PC-9 (cell line): ENCODE measurements around the gene ACSL1. TPM values are rescaled to one million over a fixed set of nuclear protein-coding genes. Genes with fewer than 3 reads are reported as not detected.

ENCODE experiments used
- BruUV-seq: library from RNA; stranded (reverse); fragments of 400-500 nt; replicated peaks from 2 replicates; lab custom pipeline; 2021; lab: Mats Ljungman, UMichigan
- CTCF ChIA-PET: fragments of 300-600 bp; sonication (Branson Sonifier 250); formaldehyde crosslinking; loops from one replicate; lab custom pipeline; 2022; ENCODE audit warnings: antibody characterized with exemption; lab: Charles Lee
- POLR2A ChIA-PET: fragments of 300-600 bp; sonication (Branson Sonifier 250); formaldehyde crosslinking; loops from one replicate; lab custom pipeline; 2022; ENCODE audit warnings: antibody characterized with exemption; ENCODE audit not compliant: unreplicated experiment; lab: Charles Lee
- DNase-seq, 2 experiments: peaks; one replicate each; pipeline versions ENCODE4 v3.0.0 to v3.0.0-alpha.2; 2015 to 2022; ENCODE audit warnings: mixed read lengths in 1 of 2
- H2AFZ ChIP-seq: fragments of 200-600 bp; sonication (generic); 2 replicates; pipeline ENCODE4 v1.8.1; 2017; ENCODE audit warnings: antibody characterized with exemption
- H3F3A ChIP-seq: fragments of 200-600 bp; sonication (generic); 2 replicates; pipeline ENCODE4 v1.8.1; 2017; ENCODE audit warnings: antibody characterized with exemption, mild to moderate bottlenecking, low read depth; ENCODE audit not compliant: insufficient read depth
- H3K27ac ChIP-seq: fragments of 200-600 bp; sonication (generic); 2 replicates; pipeline ENCODE4 v1.6.1; 2016; ENCODE audit warnings: mixed run types
- H3K27me3 ChIP-seq: fragments of 200-600 bp; sonication (generic); 2 replicates; pipeline ENCODE4 v1.6.1; 2016; ENCODE audit warnings: low read depth, mixed run types; ENCODE audit not compliant: insufficient read depth
- H3K36me3 ChIP-seq: fragments of 200-600 bp; sonication (generic); 2 replicates; pipeline ENCODE4 v1.6.1; 2016; ENCODE audit warnings: low read depth, mixed run types
- H3K4me1 ChIP-seq: fragments of 200-600 bp; sonication (generic); replicated peaks from 2 replicates; pipeline ENCODE4 v1.6.1; 2016; ENCODE audit warnings: mixed run types; ENCODE audit not compliant: insufficient read depth
- H3K4me2 ChIP-seq: fragments of 200-600 bp; sonication (generic); 2 replicates; pipeline ENCODE4 v1.6.1; 2017; ENCODE audit warnings: mixed run types
- H3K4me3 ChIP-seq: fragments of 200-600 bp; sonication (generic); 2 replicates; pipeline ENCODE4 v1.6.1; 2016; ENCODE audit warnings: mixed run types
- H3K79me2 ChIP-seq: fragments of 200-600 bp; sonication (generic); 2 replicates; pipeline ENCODE4 v1.6.1; 2017; ENCODE audit warnings: low read depth, mixed run types
- H3K9me2 ChIP-seq: fragments of 200-600 bp; sonication (generic); 2 replicates; pipeline ENCODE4 v1.8.1; 2017; ENCODE audit warnings: mild to moderate bottlenecking; ENCODE audit not compliant: insufficient read depth
- H3K9me3 ChIP-seq: fragments of 200-600 bp; sonication (generic); 2 replicates; pipeline ENCODE4 v1.8.1; 2016; ENCODE audit warnings: low read depth; ENCODE audit not compliant: insufficient read depth
- H4K20me1 ChIP-seq: fragments of 200-600 bp; sonication (generic); 2 replicates; pipeline ENCODE4 v1.8.1; 2017; ENCODE audit not compliant: insufficient read depth
- CTCF ChIP-seq: fragments of 200-600 bp; sonication (generic); conservative IDR thresholded peaks from 2 replicates; pipeline ENCODE4 v1.6.1; 2017; ENCODE audit warnings: mixed run types, antibody characterized with exemption, mild to moderate bottlenecking, moderate library complexity
- EZH2 ChIP-seq: fragments of 200-600 bp; sonication (generic); IDR thresholded peaks from 2 replicates; pipeline ENCODE4 v1.8.0; 2017; ENCODE audit warnings: antibody characterized with exemption, low read depth
- intact Hi-C: fragments of 100-400 bp; cut with micrococcal nuclease; formaldehyde crosslinking; loops from one replicate; pipeline ENCODE4 v1.10.0; 2022; ENCODE audit not compliant: unreplicated experiment
- total RNA-seq: library from RNA; stranded (reverse); gene quantifications from 2 replicates; pipeline ENCODE4 v1.2.3, GENCODE V29; 2021

Gene ACSL1
- total RNA-seq, 1 experiment from 2014 or later, result 96.6 TPM

- peak; percentile 87 for DNase-seq
Measured at GRCh38 chr4:184815046-184815877, 10.5 kb downstream of the ACSL1 start.

GRCh38 chr4:184814686-184815045 lies 11.1 kb downstream of the ACSL1 start:
- Histone ChIP-seq H3K36me3 (no peaks in the 10 kb centered on the region), H3K4me2 (peak overlapping the region; percentile 78), H3K9me2 (no peaks in the 10 kb centered on the region), H3F3A (peaks cover 43% of the 10 kb centered on the region), H3K4me3 (peak overlapping the region; percentile 44), H3K4me1 (peaks cover 57% of the 10 kb centered on the region), H3K27ac (peak overlapping the region; percentile 85), H4K20me1 (no peaks in the 10 kb centered on the region), H2AFZ (no peak overlapping the region), H3K27me3 (no peaks in the 10 kb centered on the region), H3K9me3 (no peaks in the 10 kb centered on the region), H3K79me2 (peaks cover 54% of the 10 kb centered on the region)
- CTCF ChIA-PET, result interaction anchor here (0.5 to 1.5 kb wide), 3 partner anchors 69 to 398 kb away, joined by 4 to 5 read pairs (median 5); no protein-coding TSS in a partner anchor
- no TSS peak for BruUV-seq
- TF ChIP-seq CTCF (no peak), EZH2 (no peak)
- intact Hi-C loops, result loop anchor here (2.0 to 10.0 kb wide), 3 partner anchors 340 to 550 kb away; partner anchors contain the start of gene IRF2
- no peak for DNase-seq
- POLR2A ChIA-PET, result interaction anchor here (0.6 kb wide), 4 partner anchors 31 to 492 kb away, joined by 3 to 6 read pairs (median 4); no protein-coding TSS in a partner anchor

More at GRCh38 chr4:184815046-184815877, 10.5 kb downstream of the ACSL1 start:
- Histone ChIP-seq H4K20me1 (no peaks in the 10 kb centered on the region), H3K4me2 (peak overlapping the region; percentile 78), H3K4me1 (peaks cover 57% of the 10 kb centered on the region), H3F3A (peaks cover 43% of the 10 kb centered on the region), H3K4me3 (peak overlapping the region; percentile 44), H3K27ac (peak overlapping the region; percentile 85), H3K9me2 (no peaks in the 10 kb centered on the region), H3K9me3 (no peaks in the 10 kb centered on the region), H3K27me3 (no peaks in the 10 kb centered on the region), H3K79me2 (peaks cover 54% of the 10 kb centered on the region), H2AFZ (no peak overlapping the region), H3K36me3 (no peaks in the 10 kb centered on the region)
- CTCF ChIA-PET, result interaction anchor here (1.5 kb wide), 1 partner anchor 70 kb away, joined by 5 read pairs; no protein-coding TSS in a partner anchor
- BruUV-seq, result no TSS peak
- TF ChIP-seq EZH2 (no peak), CTCF (no peak)
- POLR2A ChIA-PET, result interaction anchor here (0.6 kb wide), 3 partner anchors 30 to 491 kb away, joined by 3 to 6 read pairs (median 3); no protein-coding TSS in a partner anchor
- intact Hi-C loops, result loop anchor here (2.0 to 10.0 kb wide), 3 partner anchors 340 to 550 kb away; partner anchors contain the start of gene IRF2

- DNase-seq, result peak in 1 of 2 experiments; percentile 45
- Histone ChIP-seq H3K27ac (peak overlapping the region; percentile 85), H4K20me1 (no peaks in the 10 kb centered on the region), H3K36me3 (no peaks in the 10 kb centered on the region), H3K4me2 (peak overlapping the region; percentile 78), H3K9me2 (no peaks in the 10 kb centered on the region), H3K27me3 (no peaks in the 10 kb centered on the region), H3K79me2 (peaks cover 47% of the 10 kb centered on the region), H3K9me3 (no peaks in the 10 kb centered on the region), H3F3A (peaks cover 43% of the 10 kb centered on the region), H2AFZ (no peak overlapping the region), H3K4me1 (peaks cover 71% of the 10 kb centered on the region), H3K4me3 (peak overlapping the region; percentile 38; the same call in 1 of the 2 replicates)
- TF ChIP-seq EZH2, result no peak
- no peak for TF ChIP-seq CTCF
- CTCF ChIA-PET, result interaction anchor here (1.3 kb wide), 1 partner anchor 67 kb away, joined by 4 read pairs; no protein-coding TSS in a partner anchor
- intact Hi-C loops, result loop anchor here (1.0 to 10.0 kb wide), 3 partner anchors 19 to 548 kb away; no protein-coding TSS in a partner anchor
- POLR2A ChIA-PET, result interaction anchor here (0.6 kb wide), 1 partner anchor 151 kb away, joined by 3 read pairs; no protein-coding TSS in a partner anchor
- no TSS peak for BruUV-seq
Measured at GRCh38 chr4:184812651-184813181, 13.1 kb downstream of the ACSL1 start.
